H1 (cell line): Measurements from ENCODE around the gene CBLB. TPM values are rescaled to one million over a fixed set of nuclear protein-coding genes. Genes with fewer than 3 reads are reported as not detected.

Source experiments
- ATF3 ChIP-seq: IDR thresholded peaks from 2 replicates; pipeline ENCODE4 v1.6.1; 2011; ENCODE audit warnings: low read depth, mild to moderate bottlenecking, low read length; ENCODE audit not compliant: insufficient read depth
- CHD7 ChIP-seq: fragments of 300-600 bp; sonication (generic); IDR thresholded peaks from 2 replicates; pipeline ENCODE4 v1.7.1; 2012; ENCODE audit warnings: low read length, moderate library complexity, mild to moderate bottlenecking, inconsistent platforms; ENCODE audit not compliant: insufficient replicate concordance
- CREB1 ChIP-seq: IDR thresholded peaks from 2 replicates; pipeline ENCODE4 v1.6.1; 2012; ENCODE audit warnings: inconsistent platforms
- EP300 ChIP-seq, 2 experiments: IDR thresholded peaks; 1 replicate in 1 of 2; 2 replicates in 1 of 2; pipeline ENCODE4 v1.6.1; 2011 to 2012; ENCODE audit warnings: low read depth in 2 of 2, low read length in 2 of 2, mild to moderate bottlenecking in 2 of 2, borderline replicate concordance in 1 of 2, inconsistent platforms in 1 of 2, moderate library complexity in 1 of 2
- POU5F1 ChIP-seq: IDR thresholded peaks from 2 replicates; pipeline ENCODE4 v1.6.1; 2011; ENCODE audit warnings: low read depth, mild to moderate bottlenecking, low read length, moderate library complexity
- SAP30 ChIP-seq: fragments of 300-600 bp; sonication (generic); IDR thresholded peaks from 2 replicates; pipeline ENCODE4 v1.7.1; 2012; ENCODE audit warnings: low read length, moderate library complexity, mild to moderate bottlenecking, inconsistent platforms; ENCODE audit not compliant: insufficient read depth, insufficient replicate concordance
- SP2 ChIP-seq: IDR thresholded peaks from 2 replicates; pipeline ENCODE4 v1.6.1; 2012; ENCODE audit warnings: mild to moderate bottlenecking, low read length, inconsistent platforms
- TEAD4 ChIP-seq: IDR thresholded peaks from 2 replicates; pipeline ENCODE4 v1.6.1; 2012; ENCODE audit warnings: low read depth, low read length, inconsistent platforms, mixed read lengths
- polyA plus RNA-seq, 7 experiments: library from polyadenylated mRNA; depleted of rRNA in 3 of 7; stranded (reverse) in 5 of 7; unstranded in 2 of 7; fragments of >200 nt in 5 of 7; fragments of 200-250 nt in 2 of 7; gene quantifications; 1 replicate in 5 of 7; 2 replicates in 1 of 7; 4 replicates in 1 of 7; pipeline versions ENCODE4 v1.2.1 to v1.2.3, GENCODE V29; 2011 to 2013; ENCODE audit warnings: missing spikeins in 2 of 7, mixed read lengths in 2 of 7
- total RNA-seq: library from RNA; stranded (reverse); fragmentation: NEBNext Ultra II Directional; extraction: Animal tissue kit (Norgen Biotek cat#: 25700); gene quantifications from 2 replicates; pipeline ENCODE4 v1.2.1, GENCODE V29; 2021
- TF ChIP-seq, protein P1 (sequence below): IDR thresholded peaks from 2 replicates; pipeline ENCODE4 v1.6.1; 2012; ENCODE audit warnings: low read length, inconsistent platforms

CBLB gene
- total and polyA plus RNA-seq, 2 of the 8 experiments (the other 6 are each of a cell fraction or from before 2014, with no cell fraction given) = 14.5 to 26.0 TPM

DNA sequence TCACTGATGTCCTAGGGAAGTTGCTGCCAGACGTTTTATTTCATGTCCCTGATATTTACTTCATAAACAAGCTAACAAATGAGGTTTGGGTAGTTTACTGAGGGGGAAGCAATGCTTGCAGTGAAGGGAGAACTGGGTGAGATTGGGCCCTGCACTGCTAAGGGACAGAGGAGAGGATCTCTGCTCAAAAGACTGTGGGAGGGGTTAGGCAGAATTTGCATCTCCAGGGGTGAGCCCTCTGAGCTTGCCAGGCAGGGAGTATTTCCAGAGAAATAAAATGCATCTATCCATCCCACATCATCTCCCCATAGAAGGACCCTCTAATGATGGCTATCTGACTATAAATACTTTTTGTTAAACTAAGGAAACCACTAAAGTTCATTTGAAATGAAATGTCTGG lies 215.6 kb downstream of the CBLB start (continued):
- TF ChIP-seq CHD7 (no peak), EP300 (IDR thresholded peaks at IDR 0.05; ENCODE audit: borderline replicate concordance in 1 of 2, low read depth in 2 of 2, low read length in 2 of 2) (no peak), SAP30 (no peak), CREB1 (no peak), TEAD4 (no peak), SP2 (no peak), POU5F1 (no peak), ATF3 (no peak)
- TF ChIP-seq, protein P1, sequence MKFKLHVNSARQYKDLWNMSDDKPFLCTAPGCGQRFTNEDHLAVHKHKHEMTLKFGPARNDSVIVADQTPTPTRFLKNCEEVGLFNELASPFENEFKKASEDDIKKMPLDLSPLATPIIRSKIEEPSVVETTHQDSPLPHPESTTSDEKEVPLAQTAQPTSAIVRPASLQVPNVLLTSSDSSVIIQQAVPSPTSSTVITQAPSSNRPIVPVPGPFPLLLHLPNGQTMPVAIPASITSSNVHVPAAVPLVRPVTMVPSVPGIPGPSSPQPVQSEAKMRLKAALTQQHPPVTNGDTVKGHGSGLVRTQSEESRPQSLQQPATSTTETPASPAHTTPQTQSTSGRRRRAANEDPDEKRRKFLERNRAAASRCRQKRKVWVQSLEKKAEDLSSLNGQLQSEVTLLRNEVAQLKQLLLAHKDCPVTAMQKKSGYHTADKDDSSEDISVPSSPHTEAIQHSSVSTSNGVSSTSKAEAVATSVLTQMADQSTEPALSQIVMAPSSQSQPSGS = no peak
